Measurements from ENCODE around the gene AAR2. TPM values are rescaled to one million over a fixed set of nuclear protein-coding genes. Genes with fewer than 3 reads are reported as not detected.

Gene AAR2
- total and polyA plus RNA-seq, 2 experiments from 2014 or later, result 34.3 to 35.4 TPM

GRCh38 chr20:36218380-36219064 is 17.8 kb upstream of the AAR2 start:
- H3K36me3 ChIP-seq (ENCODE audit: low read depth), result no peaks in the 10 kb centered on the region
- H3K9me3 ChIP-seq (ENCODE audit: low read depth), result no peaks in the 10 kb centered on the region
- no peak for DNase-seq
- H3K79me2 ChIP-seq (ENCODE audit: insufficient read depth), result no peaks in the 10 kb centered on the region
- no peaks in the 10 kb centered on the region for H3K27me3 ChIP-seq (replicated peaks; ENCODE audit: insufficient read depth)
- WGBS, 2 experiments (ENCODE audit: low coverage in 1 of 2, low lambda C conversion rate in 2 of 2, missing lambda C conversion rate in 2 of 2), result 84 to 86% methylated on average over 16 of the region's 16 CpGs
- no peaks in the 10 kb centered on the region for H3K4me1 ChIP-seq (ENCODE audit: insufficient read depth)
- no peak overlapping the region for H3K27ac ChIP-seq
- H3K4me2 ChIP-seq (ENCODE audit: unreplicated experiment), result no peak overlapping the region
- no peak overlapping the region for H3K4me3 ChIP-seq
- in situ Hi-C loops (cut with MboI), result no loop called here
- no peak overlapping the region for H2AFZ ChIP-seq
- no peaks in the 10 kb centered on the region for H4K20me1 ChIP-seq (ENCODE audit: insufficient read depth)
- H3F3A ChIP-seq (ENCODE audit: insufficient read depth), result no peaks in the 10 kb centered on the region
- no peak overlapping the region for H3K9ac ChIP-seq
- no peak for TF ChIP-seq EZH2phosphoT487 (IDR thresholded peaks at IDR 0.05; ENCODE audit: insufficient read depth, low read depth)
- no peak for TF ChIP-seq EZH2 (IDR thresholded peaks at IDR 0.05; ENCODE audit: insufficient read depth, poor library complexity, severe bottlenecking)
- H3K9me2 ChIP-seq (ENCODE audit: insufficient read depth), result no peaks in the 10 kb centered on the region

- Histone ChIP-seq H3K9me3 (ENCODE audit: low read depth) (no peaks in the 10 kb centered on the region), H3K27ac (no peak overlapping the region), H3K4me3 (no peak overlapping the region), H3K9ac (no peak overlapping the region), H3K79me2 (ENCODE audit: insufficient read depth) (no peaks in the 10 kb centered on the region), H3K36me3 (ENCODE audit: low read depth) (no peaks in the 10 kb centered on the region), H3K4me2 (ENCODE audit: unreplicated experiment) (no peak overlapping the region), H3K27me3 (replicated peaks; ENCODE audit: insufficient read depth) (no peaks in the 10 kb centered on the region), H3K4me1 (ENCODE audit: insufficient read depth) (no peaks in the 10 kb centered on the region), H3F3A (ENCODE audit: insufficient read depth) (no peaks in the 10 kb centered on the region), H4K20me1 (ENCODE audit: insufficient read depth) (no peaks in the 10 kb centered on the region), H3K9me2 (ENCODE audit: insufficient read depth) (no peaks in the 10 kb centered on the region), H2AFZ (no peak overlapping the region)
- TF ChIP-seq EZH2 (IDR thresholded peaks at IDR 0.05; ENCODE audit: insufficient read depth, poor library complexity, severe bottlenecking), result no peak
- TF ChIP-seq EZH2phosphoT487 (IDR thresholded peaks at IDR 0.05; ENCODE audit: insufficient read depth, low read depth), result no peak
- DNase-seq, result no peak
- in situ Hi-C loops (cut with MboI), result no loop called here
- WGBS, 2 experiments (ENCODE audit: low coverage in 1 of 2, low lambda C conversion rate in 2 of 2, missing lambda C conversion rate in 2 of 2), result 92 to 93% methylated on average over 17 of the region's 17 CpGs
These were observed 16.5 kb upstream of the AAR2 start for GRCh38 chr20:36219671-36220220.

- no peak for DNase-seq
- Histone ChIP-seq H3K9me3 (ENCODE audit: low read depth) (no peaks in the 10 kb centered on the region), H3K9ac (no peak overlapping the region), H3K4me3 (no peak overlapping the region), H3K4me1 (ENCODE audit: insufficient read depth) (no peaks in the 10 kb centered on the region), H3F3A (ENCODE audit: insufficient read depth) (no peaks in the 10 kb centered on the region), H3K27me3 (replicated peaks; ENCODE audit: insufficient read depth) (no peaks in the 10 kb centered on the region), H3K27ac (no peak overlapping the region), H3K36me3 (ENCODE audit: low read depth) (no peaks in the 10 kb centered on the region), H2AFZ (no peak overlapping the region), H3K4me2 (ENCODE audit: unreplicated experiment) (no peak overlapping the region), H3K79me2 (ENCODE audit: insufficient read depth) (no peaks in the 10 kb centered on the region), H4K20me1 (ENCODE audit: insufficient read depth) (no peaks in the 10 kb centered on the region), H3K9me2 (ENCODE audit: insufficient read depth) (no peaks in the 10 kb centered on the region)
- in situ Hi-C loops (cut with MboI), result no loop called here
- WGBS, 2 experiments (ENCODE audit: low coverage in 1 of 2, low lambda C conversion rate in 2 of 2, missing lambda C conversion rate in 2 of 2), result 89% methylated on average over 7 of the region's 7 CpGs
- TF ChIP-seq EZH2 (IDR thresholded peaks at IDR 0.05; ENCODE audit: insufficient read depth, poor library complexity, severe bottlenecking) (no peak), EZH2phosphoT487 (IDR thresholded peaks at IDR 0.05; ENCODE audit: insufficient read depth, low read depth) (no peak)
These were observed 10.6 kb upstream of the AAR2 start for GRCh38 chr20:36225666-36226065.

- H3F3A ChIP-seq (ENCODE audit: insufficient read depth), result no peaks in the 10 kb centered on the region
- H3K36me3 ChIP-seq (ENCODE audit: low read depth), result no peaks in the 10 kb centered on the region
- H3K79me2 ChIP-seq (ENCODE audit: insufficient read depth), result no peaks in the 10 kb centered on the region
- in situ Hi-C loops (cut with MboI), result no loop called here
- H2AFZ ChIP-seq, result no peak overlapping the region
- no peaks in the 10 kb centered on the region for H3K9me3 ChIP-seq (ENCODE audit: low read depth)
- H3K4me3 ChIP-seq, result no peak overlapping the region
- no peaks in the 10 kb centered on the region for H3K9me2 ChIP-seq (ENCODE audit: insufficient read depth)
- DNase-seq, result no peak
- 48 to 54% methylated on average over 6 of the region's 6 CpGs for WGBS, 2 experiments (ENCODE audit: low coverage in 1 of 2, low lambda C conversion rate in 2 of 2, missing lambda C conversion rate in 2 of 2)
- H3K9ac ChIP-seq, result no peak overlapping the region
- H3K27ac ChIP-seq, result no peak overlapping the region
- no peaks in the 10 kb centered on the region for H3K4me1 ChIP-seq (ENCODE audit: insufficient read depth)
- H3K27me3 ChIP-seq (replicated peaks; ENCODE audit: insufficient read depth), result no peaks in the 10 kb centered on the region
- TF ChIP-seq EZH2phosphoT487 (IDR thresholded peaks at IDR 0.05; ENCODE audit: insufficient read depth, low read depth) (no peak), EZH2 (IDR thresholded peaks at IDR 0.05; ENCODE audit: insufficient read depth, poor library complexity, severe bottlenecking) (no peak)
- H3K4me2 ChIP-seq (ENCODE audit: unreplicated experiment), result no peak overlapping the region
- no peaks in the 10 kb centered on the region for H4K20me1 ChIP-seq (ENCODE audit: insufficient read depth)
These were observed 7.5 kb upstream of the AAR2 start for GRCh38 chr20:36228770-36229169.

Measured in GM23248 (cell line).